ENCODE results near the gene SH3YL1. TPM values are rescaled to one million over a fixed set of nuclear protein-coding genes. Genes with fewer than 3 reads are reported as not detected.

SH3YL1 gene
- polyA plus RNA-seq, 1 of the 3 experiments (the other 2 are of a cell fraction), result 22.7 TPM

DNA sequence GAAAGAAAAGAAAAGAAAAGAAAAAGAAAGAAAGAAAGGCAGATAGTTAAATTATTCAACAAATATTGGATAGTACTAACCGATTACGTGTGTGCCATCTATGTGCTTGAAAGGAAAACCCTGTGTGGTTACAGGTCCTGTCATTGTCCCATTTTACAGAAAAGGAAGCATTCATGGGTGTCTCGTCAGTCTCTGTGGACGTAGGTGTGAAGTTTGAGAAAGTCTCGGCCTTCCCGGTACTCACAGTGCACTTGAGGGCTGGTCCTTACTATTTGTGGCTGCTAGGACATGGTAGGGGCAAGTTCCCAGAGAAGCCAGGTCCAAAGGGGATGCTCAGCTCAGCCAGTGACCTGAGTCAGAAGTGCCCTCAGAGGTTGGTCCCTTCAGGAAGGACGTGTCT, 19.3 kb downstream of the SH3YL1 start:
- no peak overlapping the region for H3K4me3 ChIP-seq (ENCODE audit: low read depth in 2 of 2, low read length in 1 of 2)
- H3K9ac ChIP-seq, result no peak overlapping the region
- H3K9me2 ChIP-seq, result no peaks in the 10 kb centered on the region
- CTCF ChIA-PET, result interaction anchor here (1.4 kb wide), 1 partner anchor 394 kb away, joined by 5 read pairs; no protein-coding TSS in a partner anchor
- no peaks in the 10 kb centered on the region for H3K79me2 ChIP-seq (ENCODE audit: insufficient read depth)
- H3K4me2 ChIP-seq, result no peak overlapping the region
- H3K27me3 ChIP-seq (ENCODE audit: insufficient read depth), result no peaks in the 10 kb centered on the region
- no peaks in the 10 kb centered on the region for H4K20me1 ChIP-seq (ENCODE audit: insufficient read depth)
- peaks cover 11% of the 10 kb centered on the region for H3F3A ChIP-seq (replicated peaks; ENCODE audit: insufficient read depth)
- H3K36me3 ChIP-seq (replicated peaks in 1 of 2; ENCODE audit: control insufficient read depth in 1 of 2, insufficient read depth in 2 of 2, low read length in 1 of 2), result peaks cover 66 to 77% of the 10 kb centered on the region in 2 experiments
- no peak overlapping the region for H3K27ac ChIP-seq (ENCODE audit: low read depth in 2 of 2, low read length in 1 of 2)
- H3K4me1 ChIP-seq (ENCODE audit: control insufficient read depth in 1 of 2, insufficient read depth in 2 of 2, low read depth in 1 of 2, low read length in 1 of 2), result peaks cover 0 to 5% of the 10 kb centered on the region in 2 experiments; a peak in 1 of 4 replicates
- TF ChIP-seq GABPA (IDR thresholded peaks at IDR 0.05; ENCODE audit: low read depth), result no peak
- TF ChIP-seq, protein P1, sequence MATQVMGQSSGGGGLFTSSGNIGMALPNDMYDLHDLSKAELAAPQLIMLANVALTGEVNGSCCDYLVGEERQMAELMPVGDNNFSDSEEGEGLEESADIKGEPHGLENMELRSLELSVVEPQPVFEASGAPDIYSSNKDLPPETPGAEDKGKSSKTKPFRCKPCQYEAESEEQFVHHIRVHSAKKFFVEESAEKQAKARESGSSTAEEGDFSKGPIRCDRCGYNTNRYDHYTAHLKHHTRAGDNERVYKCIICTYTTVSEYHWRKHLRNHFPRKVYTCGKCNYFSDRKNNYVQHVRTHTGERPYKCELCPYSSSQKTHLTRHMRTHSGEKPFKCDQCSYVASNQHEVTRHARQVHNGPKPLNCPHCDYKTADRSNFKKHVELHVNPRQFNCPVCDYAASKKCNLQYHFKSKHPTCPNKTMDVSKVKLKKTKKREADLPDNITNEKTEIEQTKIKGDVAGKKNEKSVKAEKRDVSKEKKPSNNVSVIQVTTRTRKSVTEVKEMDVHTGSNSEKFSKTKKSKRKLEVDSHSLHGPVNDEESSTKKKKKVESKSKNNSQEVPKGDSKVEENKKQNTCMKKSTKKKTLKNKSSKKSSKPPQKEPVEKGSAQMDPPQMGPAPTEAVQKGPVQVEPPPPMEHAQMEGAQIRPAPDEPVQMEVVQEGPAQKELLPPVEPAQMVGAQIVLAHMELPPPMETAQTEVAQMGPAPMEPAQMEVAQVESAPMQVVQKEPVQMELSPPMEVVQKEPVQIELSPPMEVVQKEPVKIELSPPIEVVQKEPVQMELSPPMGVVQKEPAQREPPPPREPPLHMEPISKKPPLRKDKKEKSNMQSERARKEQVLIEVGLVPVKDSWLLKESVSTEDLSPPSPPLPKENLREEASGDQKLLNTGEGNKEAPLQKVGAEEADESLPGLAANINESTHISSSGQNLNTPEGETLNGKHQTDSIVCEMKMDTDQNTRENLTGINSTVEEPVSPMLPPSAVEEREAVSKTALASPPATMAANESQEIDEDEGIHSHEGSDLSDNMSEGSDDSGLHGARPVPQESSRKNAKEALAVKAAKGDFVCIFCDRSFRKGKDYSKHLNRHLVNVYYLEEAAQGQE (IDR thresholded peaks at IDR 0.05; ENCODE audit: low read depth, low read length), result no peak
- TF ChIP-seq, protein P2, sequence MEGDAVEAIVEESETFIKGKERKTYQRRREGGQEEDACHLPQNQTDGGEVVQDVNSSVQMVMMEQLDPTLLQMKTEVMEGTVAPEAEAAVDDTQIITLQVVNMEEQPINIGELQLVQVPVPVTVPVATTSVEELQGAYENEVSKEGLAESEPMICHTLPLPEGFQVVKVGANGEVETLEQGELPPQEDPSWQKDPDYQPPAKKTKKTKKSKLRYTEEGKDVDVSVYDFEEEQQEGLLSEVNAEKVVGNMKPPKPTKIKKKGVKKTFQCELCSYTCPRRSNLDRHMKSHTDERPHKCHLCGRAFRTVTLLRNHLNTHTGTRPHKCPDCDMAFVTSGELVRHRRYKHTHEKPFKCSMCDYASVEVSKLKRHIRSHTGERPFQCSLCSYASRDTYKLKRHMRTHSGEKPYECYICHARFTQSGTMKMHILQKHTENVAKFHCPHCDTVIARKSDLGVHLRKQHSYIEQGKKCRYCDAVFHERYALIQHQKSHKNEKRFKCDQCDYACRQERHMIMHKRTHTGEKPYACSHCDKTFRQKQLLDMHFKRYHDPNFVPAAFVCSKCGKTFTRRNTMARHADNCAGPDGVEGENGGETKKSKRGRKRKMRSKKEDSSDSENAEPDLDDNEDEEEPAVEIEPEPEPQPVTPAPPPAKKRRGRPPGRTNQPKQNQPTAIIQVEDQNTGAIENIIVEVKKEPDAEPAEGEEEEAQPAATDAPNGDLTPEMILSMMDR (IDR thresholded peaks at IDR 0.05), result no peak
- no peak for TF ChIP-seq RFX5 (IDR thresholded peaks at IDR 0.05; ENCODE audit: low read length)
- no peak for TF ChIP-seq TEAD4 (IDR thresholded peaks at IDR 0.05; ENCODE audit: borderline replicate concordance, insufficient read depth)
- TF ChIP-seq RXRA (IDR thresholded peaks at IDR 0.05; ENCODE audit: borderline replicate concordance, low read depth), result no peak
- no peak for TF ChIP-seq POLR2AphosphoS5 (IDR thresholded peaks at IDR 0.05; ENCODE audit: low read depth, low read length)
- WGBS (ENCODE audit: low lambda C conversion rate), result 91% methylated on average over 6 of the region's 7 CpGs
- H2AFZ ChIP-seq (ENCODE audit: low read depth), result no peak overlapping the region
- H3K9me3 ChIP-seq, result peaks cover 4% of the 10 kb centered on the region; the same call in 1 of the 2 replicates
- POLR2A ChIA-PET, result no interaction called here
- DNase-seq, result no peak

DNA sequence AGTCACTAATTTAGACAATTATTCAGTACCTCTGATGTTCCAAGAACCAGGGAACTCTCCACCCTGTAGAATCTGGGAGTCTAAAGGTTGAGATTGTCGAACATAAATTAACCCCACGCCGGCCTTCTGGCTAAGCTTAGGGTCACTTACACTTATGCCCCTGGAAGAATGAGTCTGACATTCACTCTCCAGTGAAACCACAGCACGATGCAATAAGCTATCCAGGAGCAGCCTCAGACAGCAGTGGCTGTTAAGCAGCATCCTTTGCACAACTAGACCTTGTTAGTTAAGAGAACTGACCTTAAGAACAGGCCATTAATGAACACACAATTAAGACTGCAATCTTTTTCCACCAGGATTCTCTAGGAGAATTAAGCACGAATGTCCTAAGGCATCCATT, 25.0 kb downstream of the SH3YL1 start:
- Histone ChIP-seq H3K4me3 (ENCODE audit: low read depth in 2 of 2, low read length in 1 of 2) (no peak overlapping the region), H3K9ac (no peak overlapping the region), H3F3A (replicated peaks; ENCODE audit: insufficient read depth) (no peaks in the 10 kb centered on the region), H3K4me1 (ENCODE audit: control insufficient read depth in 1 of 2, insufficient read depth in 2 of 2, low read depth in 1 of 2, low read length in 1 of 2) (no peaks in the 10 kb centered on the region), H3K27me3 (ENCODE audit: insufficient read depth) (no peaks in the 10 kb centered on the region), H2AFZ (ENCODE audit: low read depth) (no peak overlapping the region), H4K20me1 (ENCODE audit: insufficient read depth) (no peaks in the 10 kb centered on the region), H3K36me3 (replicated peaks in 1 of 2; ENCODE audit: control insufficient read depth in 1 of 2, insufficient read depth in 2 of 2, low read length in 1 of 2) (peaks cover 31 to 51% of the 10 kb centered on the region in 2 experiments), H3K9me2 (no peaks in the 10 kb centered on the region), H3K79me2 (ENCODE audit: insufficient read depth) (no peaks in the 10 kb centered on the region), H3K4me2 (no peak overlapping the region), H3K9me3 (peaks cover 4% of the 10 kb centered on the region; the same call in 1 of the 2 replicates), H3K27ac (ENCODE audit: low read depth in 2 of 2, low read length in 1 of 2) (no peak overlapping the region)
- WGBS (ENCODE audit: low lambda C conversion rate), result 86% methylated on average over 5 of the region's 5 CpGs
- ChIA-PET CTCF (interaction anchor here (1.0 to 3.7 kb wide), 4 partner anchors 8 to 428 kb away, joined by 3 to 22 read pairs (median 6); no protein-coding TSS in a partner anchor), POLR2A (no interaction called here)
- no peak for DNase-seq
- TF ChIP-seq TAF1 (IDR thresholded peaks at IDR 0.05; ENCODE audit: borderline replicate concordance, low read depth, low read length) (no peak), RFX5 (IDR thresholded peaks at IDR 0.05; ENCODE audit: low read length) (no peak), USF2 (IDR thresholded peaks at IDR 0.05; ENCODE audit: borderline replicate concordance, low read depth, low read length) (no peak), FOXJ3 (CRISPR knock-in tag; IDR thresholded peaks at IDR 0.05) (no peak), SMC3 (IDR thresholded peaks at IDR 0.05; ENCODE audit: low read depth, low read length) (no peak), CHD2 (IDR thresholded peaks at IDR 0.05; ENCODE audit: low read length, partially characterized antibody) (no peak), JUND (IDR thresholded peaks at IDR 0.05) (no peak)
- TF ChIP-seq, protein P1 (IDR thresholded peaks at IDR 0.05; ENCODE audit: low read depth, low read length), result no peak
- TF ChIP-seq, protein P3, sequence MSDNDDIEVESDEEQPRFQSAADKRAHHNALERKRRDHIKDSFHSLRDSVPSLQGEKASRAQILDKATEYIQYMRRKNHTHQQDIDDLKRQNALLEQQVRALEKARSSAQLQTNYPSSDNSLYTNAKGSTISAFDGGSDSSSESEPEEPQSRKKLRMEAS (IDR thresholded peaks at IDR 0.05; ENCODE audit: low read depth), result no peak

Measured in SK-N-SH (cell line).